NB4 (cell line): ENCODE results near the gene MAT2A.

Source experiments
- POLR2A ChIP-seq: IDR thresholded peaks from 2 replicates; pipeline ENCODE4 v1.6.1; 2011; ENCODE audit warnings: mild to moderate bottlenecking; ENCODE audit not compliant: insufficient read length; ENCODE audit errors: extremely low read depth
- TF ChIP-seq, protein P1 (sequence below): IDR thresholded peaks from one replicate; pipeline ENCODE4 v1.5.1; 2012; ENCODE audit warnings: low read depth, low read length

DNA sequence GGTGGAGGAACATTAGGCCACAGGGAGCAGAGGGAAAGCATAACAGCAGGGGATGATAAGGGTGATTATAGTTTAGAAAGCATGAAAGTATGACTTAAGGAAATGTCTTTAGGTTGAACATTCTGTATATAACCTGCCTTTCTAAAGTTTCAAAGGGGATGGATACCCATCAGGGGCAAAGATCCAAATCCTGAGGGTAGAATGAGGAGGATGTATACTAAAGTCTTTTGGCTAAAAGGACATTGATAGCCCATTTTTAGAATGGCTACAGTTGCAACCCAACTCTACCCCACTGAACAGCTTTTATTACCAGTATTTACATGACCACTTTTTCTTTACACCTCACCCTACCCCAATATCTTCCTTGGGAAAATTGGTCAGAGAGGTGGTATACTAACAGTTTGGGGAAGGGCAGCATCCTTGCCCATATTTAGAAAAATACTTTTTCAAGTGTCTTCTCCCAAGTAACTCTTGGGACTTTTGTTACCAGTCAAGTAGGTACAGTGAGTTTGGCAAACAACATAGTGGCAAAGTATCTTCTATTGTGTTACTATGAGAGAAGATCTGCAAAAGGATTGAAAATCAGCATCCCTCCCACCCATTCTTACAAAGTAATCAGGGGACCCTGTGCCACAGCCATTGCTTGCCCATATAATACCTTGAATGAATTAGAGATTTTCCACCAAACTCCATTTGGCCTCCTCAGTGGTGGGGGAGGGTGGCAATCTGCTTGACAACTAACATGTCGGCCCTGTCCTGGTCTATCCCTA is 8.3 kb downstream of the MAT2A start:
- TF ChIP-seq, protein P1, sequence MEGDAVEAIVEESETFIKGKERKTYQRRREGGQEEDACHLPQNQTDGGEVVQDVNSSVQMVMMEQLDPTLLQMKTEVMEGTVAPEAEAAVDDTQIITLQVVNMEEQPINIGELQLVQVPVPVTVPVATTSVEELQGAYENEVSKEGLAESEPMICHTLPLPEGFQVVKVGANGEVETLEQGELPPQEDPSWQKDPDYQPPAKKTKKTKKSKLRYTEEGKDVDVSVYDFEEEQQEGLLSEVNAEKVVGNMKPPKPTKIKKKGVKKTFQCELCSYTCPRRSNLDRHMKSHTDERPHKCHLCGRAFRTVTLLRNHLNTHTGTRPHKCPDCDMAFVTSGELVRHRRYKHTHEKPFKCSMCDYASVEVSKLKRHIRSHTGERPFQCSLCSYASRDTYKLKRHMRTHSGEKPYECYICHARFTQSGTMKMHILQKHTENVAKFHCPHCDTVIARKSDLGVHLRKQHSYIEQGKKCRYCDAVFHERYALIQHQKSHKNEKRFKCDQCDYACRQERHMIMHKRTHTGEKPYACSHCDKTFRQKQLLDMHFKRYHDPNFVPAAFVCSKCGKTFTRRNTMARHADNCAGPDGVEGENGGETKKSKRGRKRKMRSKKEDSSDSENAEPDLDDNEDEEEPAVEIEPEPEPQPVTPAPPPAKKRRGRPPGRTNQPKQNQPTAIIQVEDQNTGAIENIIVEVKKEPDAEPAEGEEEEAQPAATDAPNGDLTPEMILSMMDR, result no peak
- peak; percentile 32 for TF ChIP-seq POLR2A
